ENCODE measurements around the gene TMEM204. TPM values are rescaled to one million over a fixed set of nuclear protein-coding genes. Genes with fewer than 3 reads are reported as not detected.

The TMEM204 gene
- polyA plus RNA-seq, 1 of the 3 experiments (the other 2 are of a cell fraction): 2.3 TPM

DNA sequence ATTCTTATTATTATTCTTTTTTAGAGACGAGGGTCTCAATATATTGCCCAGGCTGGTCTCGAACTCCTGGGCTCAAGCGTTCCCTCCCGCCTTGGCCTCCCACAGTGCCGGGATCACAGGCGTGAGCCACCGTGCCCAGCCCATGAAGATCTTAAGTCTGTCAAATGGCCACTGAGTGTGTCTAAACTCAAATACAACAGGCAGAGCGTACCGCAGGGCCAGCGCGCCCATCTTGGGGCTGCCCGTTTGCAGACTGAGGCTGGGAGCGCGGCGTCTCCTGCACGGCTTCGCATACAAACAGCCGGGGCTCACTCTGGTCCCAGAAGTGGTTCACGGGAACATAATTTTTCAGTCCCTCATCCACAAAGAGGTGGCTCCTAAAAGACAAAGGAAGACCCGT is 30.3 kb downstream of the TMEM204 start:
- no peaks in the 10 kb centered on the region for H3K9me2 ChIP-seq
- no peaks in the 10 kb centered on the region for H3K27me3 ChIP-seq (ENCODE audit: insufficient read depth)
- no peak overlapping the region for H2AFZ ChIP-seq (ENCODE audit: low read depth)
- ChIA-PET CTCF (no interaction called here), POLR2A (no interaction called here)
- TF ChIP-seq GATA2 (CRISPR knock-in tag; IDR thresholded peaks at IDR 0.05): no peak
- TF ChIP-seq, protein P1, sequence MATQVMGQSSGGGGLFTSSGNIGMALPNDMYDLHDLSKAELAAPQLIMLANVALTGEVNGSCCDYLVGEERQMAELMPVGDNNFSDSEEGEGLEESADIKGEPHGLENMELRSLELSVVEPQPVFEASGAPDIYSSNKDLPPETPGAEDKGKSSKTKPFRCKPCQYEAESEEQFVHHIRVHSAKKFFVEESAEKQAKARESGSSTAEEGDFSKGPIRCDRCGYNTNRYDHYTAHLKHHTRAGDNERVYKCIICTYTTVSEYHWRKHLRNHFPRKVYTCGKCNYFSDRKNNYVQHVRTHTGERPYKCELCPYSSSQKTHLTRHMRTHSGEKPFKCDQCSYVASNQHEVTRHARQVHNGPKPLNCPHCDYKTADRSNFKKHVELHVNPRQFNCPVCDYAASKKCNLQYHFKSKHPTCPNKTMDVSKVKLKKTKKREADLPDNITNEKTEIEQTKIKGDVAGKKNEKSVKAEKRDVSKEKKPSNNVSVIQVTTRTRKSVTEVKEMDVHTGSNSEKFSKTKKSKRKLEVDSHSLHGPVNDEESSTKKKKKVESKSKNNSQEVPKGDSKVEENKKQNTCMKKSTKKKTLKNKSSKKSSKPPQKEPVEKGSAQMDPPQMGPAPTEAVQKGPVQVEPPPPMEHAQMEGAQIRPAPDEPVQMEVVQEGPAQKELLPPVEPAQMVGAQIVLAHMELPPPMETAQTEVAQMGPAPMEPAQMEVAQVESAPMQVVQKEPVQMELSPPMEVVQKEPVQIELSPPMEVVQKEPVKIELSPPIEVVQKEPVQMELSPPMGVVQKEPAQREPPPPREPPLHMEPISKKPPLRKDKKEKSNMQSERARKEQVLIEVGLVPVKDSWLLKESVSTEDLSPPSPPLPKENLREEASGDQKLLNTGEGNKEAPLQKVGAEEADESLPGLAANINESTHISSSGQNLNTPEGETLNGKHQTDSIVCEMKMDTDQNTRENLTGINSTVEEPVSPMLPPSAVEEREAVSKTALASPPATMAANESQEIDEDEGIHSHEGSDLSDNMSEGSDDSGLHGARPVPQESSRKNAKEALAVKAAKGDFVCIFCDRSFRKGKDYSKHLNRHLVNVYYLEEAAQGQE (IDR thresholded peaks at IDR 0.05; ENCODE audit: low read depth, low read length): no peak
- TF ChIP-seq, protein P2, sequence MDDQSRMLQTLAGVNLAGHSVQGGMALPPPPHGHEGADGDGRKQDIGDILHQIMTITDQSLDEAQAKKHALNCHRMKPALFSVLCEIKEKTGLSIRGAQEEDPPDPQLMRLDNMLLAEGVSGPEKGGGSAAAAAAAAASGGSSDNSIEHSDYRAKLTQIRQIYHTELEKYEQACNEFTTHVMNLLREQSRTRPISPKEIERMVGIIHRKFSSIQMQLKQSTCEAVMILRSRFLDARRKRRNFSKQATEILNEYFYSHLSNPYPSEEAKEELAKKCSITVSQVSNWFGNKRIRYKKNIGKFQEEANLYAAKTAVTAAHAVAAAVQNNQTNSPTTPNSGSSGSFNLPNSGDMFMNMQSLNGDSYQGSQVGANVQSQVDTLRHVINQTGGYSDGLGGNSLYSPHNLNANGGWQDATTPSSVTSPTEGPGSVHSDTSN (IDR thresholded peaks at IDR 0.05): no peak
- TF ChIP-seq ELF1 (IDR thresholded peaks at IDR 0.05): no peak
- TF ChIP-seq YY1 (IDR thresholded peaks at IDR 0.05; ENCODE audit: low read depth): no peak
- TF ChIP-seq SIN3A (IDR thresholded peaks at IDR 0.05; ENCODE audit: borderline replicate concordance, low read depth, low read length): no peak
- TF ChIP-seq, protein P3, sequence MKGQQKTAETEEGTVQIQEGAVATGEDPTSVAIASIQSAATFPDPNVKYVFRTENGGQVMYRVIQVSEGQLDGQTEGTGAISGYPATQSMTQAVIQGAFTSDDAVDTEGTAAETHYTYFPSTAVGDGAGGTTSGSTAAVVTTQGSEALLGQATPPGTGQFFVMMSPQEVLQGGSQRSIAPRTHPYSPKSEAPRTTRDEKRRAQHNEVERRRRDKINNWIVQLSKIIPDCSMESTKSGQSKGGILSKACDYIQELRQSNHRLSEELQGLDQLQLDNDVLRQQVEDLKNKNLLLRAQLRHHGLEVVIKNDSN (IDR thresholded peaks at IDR 0.05; ENCODE audit: borderline replicate concordance, low read depth): no peak
- no peak for TF ChIP-seq TCF12 (IDR thresholded peaks at IDR 0.05)
- no peak for TF ChIP-seq FOXM1 (IDR thresholded peaks at IDR 0.05; ENCODE audit: low read depth)
- TF ChIP-seq TAF1 (IDR thresholded peaks at IDR 0.05; ENCODE audit: borderline replicate concordance, low read depth, low read length): no peak
- TF ChIP-seq FOXJ3 (CRISPR knock-in tag; IDR thresholded peaks at IDR 0.05): no peak
- H3K9me3 ChIP-seq: no peaks in the 10 kb centered on the region
- no peaks in the 10 kb centered on the region for H3K79me2 ChIP-seq (ENCODE audit: insufficient read depth)
- H4K20me1 ChIP-seq (ENCODE audit: insufficient read depth): no peaks in the 10 kb centered on the region
- no peak overlapping the region for H3K4me3 ChIP-seq (ENCODE audit: low read depth in 2 of 2, low read length in 1 of 2)
- H3K4me1 ChIP-seq (ENCODE audit: control insufficient read depth in 1 of 2, insufficient read depth in 2 of 2, low read depth in 1 of 2, low read length in 1 of 2): no peaks in the 10 kb centered on the region
- no peaks in the 10 kb centered on the region for H3F3A ChIP-seq (replicated peaks; ENCODE audit: insufficient read depth)
- no peak overlapping the region for H3K9ac ChIP-seq
- H3K36me3 ChIP-seq (replicated peaks in 1 of 2; ENCODE audit: control insufficient read depth in 1 of 2, insufficient read depth in 2 of 2, low read length in 1 of 2): peaks cover 11 to 35% of the 10 kb centered on the region in 2 experiments
- H3K4me2 ChIP-seq: no peak overlapping the region
- no peak for DNase-seq
- H3K27ac ChIP-seq (ENCODE audit: low read depth in 2 of 2, low read length in 1 of 2): no peak overlapping the region
- WGBS (ENCODE audit: low lambda C conversion rate): 95% methylated on average over 20 of the region's 20 CpGs

DNA sequence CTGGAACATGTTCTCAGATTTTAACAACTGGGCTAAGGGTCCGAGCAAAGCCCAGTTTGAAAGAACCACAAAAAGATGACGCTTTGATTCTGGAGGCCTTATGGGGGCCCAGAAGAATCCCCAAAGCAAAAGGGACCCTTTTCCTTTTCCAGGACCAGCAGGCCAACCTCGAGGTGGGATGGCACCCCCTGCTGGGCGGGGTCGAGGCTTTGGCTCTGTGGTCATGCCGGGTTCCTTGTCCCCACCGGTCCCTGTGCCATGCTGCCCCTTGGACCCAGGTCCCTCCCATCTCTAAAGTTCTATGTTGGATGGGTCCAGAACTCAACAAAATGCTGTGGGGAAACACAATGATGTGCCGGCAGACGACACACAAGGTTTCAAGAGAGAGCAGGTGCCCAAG is 30.9 kb downstream of the TMEM204 start:
- H3K4me1 ChIP-seq (ENCODE audit: control insufficient read depth in 1 of 2, insufficient read depth in 2 of 2, low read depth in 1 of 2, low read length in 1 of 2): no peaks in the 10 kb centered on the region
- peaks cover 11 to 30% of the 10 kb centered on the region in 2 experiments for H3K36me3 ChIP-seq (replicated peaks in 1 of 2; ENCODE audit: control insufficient read depth in 1 of 2, insufficient read depth in 2 of 2, low read length in 1 of 2)
- H3K27me3 ChIP-seq (ENCODE audit: insufficient read depth): no peaks in the 10 kb centered on the region
- H4K20me1 ChIP-seq (ENCODE audit: insufficient read depth): no peaks in the 10 kb centered on the region
- H3K79me2 ChIP-seq (ENCODE audit: insufficient read depth): no peaks in the 10 kb centered on the region
- no peak overlapping the region for H3K27ac ChIP-seq (ENCODE audit: low read depth in 2 of 2, low read length in 1 of 2)
- DNase-seq: peak; percentile 59
- CTCF ChIA-PET: interaction anchor here (1.2 kb wide), 1 partner anchor 70 kb away, joined by 3 read pairs; no protein-coding TSS in a partner anchor
- POLR2A ChIA-PET: no interaction called here
- no peak overlapping the region for H3K4me2 ChIP-seq
- no peaks in the 10 kb centered on the region for H3K9me2 ChIP-seq
- no peak overlapping the region for H3K9ac ChIP-seq
- no peak overlapping the region for H2AFZ ChIP-seq (ENCODE audit: low read depth)
- TF ChIP-seq, protein P4, sequence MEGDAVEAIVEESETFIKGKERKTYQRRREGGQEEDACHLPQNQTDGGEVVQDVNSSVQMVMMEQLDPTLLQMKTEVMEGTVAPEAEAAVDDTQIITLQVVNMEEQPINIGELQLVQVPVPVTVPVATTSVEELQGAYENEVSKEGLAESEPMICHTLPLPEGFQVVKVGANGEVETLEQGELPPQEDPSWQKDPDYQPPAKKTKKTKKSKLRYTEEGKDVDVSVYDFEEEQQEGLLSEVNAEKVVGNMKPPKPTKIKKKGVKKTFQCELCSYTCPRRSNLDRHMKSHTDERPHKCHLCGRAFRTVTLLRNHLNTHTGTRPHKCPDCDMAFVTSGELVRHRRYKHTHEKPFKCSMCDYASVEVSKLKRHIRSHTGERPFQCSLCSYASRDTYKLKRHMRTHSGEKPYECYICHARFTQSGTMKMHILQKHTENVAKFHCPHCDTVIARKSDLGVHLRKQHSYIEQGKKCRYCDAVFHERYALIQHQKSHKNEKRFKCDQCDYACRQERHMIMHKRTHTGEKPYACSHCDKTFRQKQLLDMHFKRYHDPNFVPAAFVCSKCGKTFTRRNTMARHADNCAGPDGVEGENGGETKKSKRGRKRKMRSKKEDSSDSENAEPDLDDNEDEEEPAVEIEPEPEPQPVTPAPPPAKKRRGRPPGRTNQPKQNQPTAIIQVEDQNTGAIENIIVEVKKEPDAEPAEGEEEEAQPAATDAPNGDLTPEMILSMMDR (IDR thresholded peaks at IDR 0.05): peak; percentile 39
- TF ChIP-seq, protein P5, sequence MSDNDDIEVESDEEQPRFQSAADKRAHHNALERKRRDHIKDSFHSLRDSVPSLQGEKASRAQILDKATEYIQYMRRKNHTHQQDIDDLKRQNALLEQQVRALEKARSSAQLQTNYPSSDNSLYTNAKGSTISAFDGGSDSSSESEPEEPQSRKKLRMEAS (IDR thresholded peaks at IDR 0.05; ENCODE audit: low read depth): no peak
- TF ChIP-seq, protein P6, sequence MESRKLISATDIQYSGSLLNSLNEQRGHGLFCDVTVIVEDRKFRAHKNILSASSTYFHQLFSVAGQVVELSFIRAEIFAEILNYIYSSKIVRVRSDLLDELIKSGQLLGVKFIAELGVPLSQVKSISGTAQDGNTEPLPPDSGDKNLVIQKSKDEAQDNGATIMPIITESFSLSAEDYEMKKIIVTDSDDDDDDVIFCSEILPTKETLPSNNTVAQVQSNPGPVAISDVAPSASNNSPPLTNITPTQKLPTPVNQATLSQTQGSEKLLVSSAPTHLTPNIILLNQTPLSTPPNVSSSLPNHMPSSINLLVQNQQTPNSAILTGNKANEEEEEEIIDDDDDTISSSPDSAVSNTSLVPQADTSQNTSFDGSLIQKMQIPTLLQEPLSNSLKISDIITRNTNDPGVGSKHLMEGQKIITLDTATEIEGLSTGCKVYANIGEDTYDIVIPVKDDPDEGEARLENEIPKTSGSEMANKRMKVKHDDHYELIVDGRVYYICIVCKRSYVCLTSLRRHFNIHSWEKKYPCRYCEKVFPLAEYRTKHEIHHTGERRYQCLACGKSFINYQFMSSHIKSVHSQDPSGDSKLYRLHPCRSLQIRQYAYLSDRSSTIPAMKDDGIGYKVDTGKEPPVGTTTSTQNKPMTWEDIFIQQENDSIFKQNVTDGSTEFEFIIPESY (IDR thresholded peaks at IDR 0.05; ENCODE audit: borderline replicate concordance, low read depth): no peak
- no peak for TF ChIP-seq NFIC (IDR thresholded peaks at IDR 0.05; ENCODE audit: borderline replicate concordance)
- no peak for TF ChIP-seq EP300 (IDR thresholded peaks at IDR 0.05; ENCODE audit: borderline replicate concordance in 1 of 2, low read depth in 1 of 2, low read length in 1 of 2)
- TF ChIP-seq RAD21 (IDR thresholded peaks at IDR 0.05; ENCODE audit: low read length): peak; percentile 32
- no peaks in the 10 kb centered on the region for H3K9me3 ChIP-seq
- no peak overlapping the region for H3K4me3 ChIP-seq (ENCODE audit: low read depth in 2 of 2, low read length in 1 of 2)
- H3F3A ChIP-seq (replicated peaks; ENCODE audit: insufficient read depth): no peaks in the 10 kb centered on the region
- WGBS (ENCODE audit: low lambda C conversion rate): 84% methylated on average over 8 of the region's 9 CpGs
